IMR-90 (cell line): ENCODE measurements around the gene PRDX5. TPM values are rescaled to one million over a fixed set of nuclear protein-coding genes. Genes with fewer than 3 reads are reported as not detected.

Experiments
- ATAC-seq: fragments of 200-7000 bp; cut with Tn5 transposase; 2 replicates; pipeline ENCODE4 v1.9.1; 2020; ENCODE audit warnings: low read depth, mild to moderate bottlenecking, moderate library complexity
- BruUV-seq: library from RNA; stranded (reverse); fragments of 400-500 nt; replicated peaks from 2 replicates; lab custom pipeline; 2021; lab: Mats Ljungman, UMichigan
- CTCF ChIA-PET: fragments of 300-600 bp; formaldehyde crosslinking; extraction: SDS; loops from one replicate; lab custom pipeline; 2021; ENCODE audit warnings: antibody characterized with exemption; lab: Yijun Ruan, JAX
- POLR2A ChIA-PET: fragments of 300-600 bp; sonication (Branson Sonifier 250); formaldehyde crosslinking; loops from one replicate; lab custom pipeline; 2022; ENCODE audit warnings: antibody characterized with exemption; ENCODE audit not compliant: unreplicated experiment; lab: Charles Lee
- DNase-seq: peaks from one replicate; pipeline ENCODE4 v3.0.0; 2013
- H2AFZ ChIP-seq: replicated peaks from 2 replicates; pipeline ENCODE3; 2013; ENCODE audit warnings: low read length, mild to moderate bottlenecking; ENCODE audit not compliant: poor library complexity
- H2AK5ac ChIP-seq: 2 replicates; pipeline ENCODE4 v1.6.1; 2013; ENCODE audit warnings: low read depth, low read length, inconsistent platforms
- H2AK9ac ChIP-seq: replicated peaks from 2 replicates; pipeline ENCODE3; 2013; ENCODE audit warnings: mild to moderate bottlenecking, low read depth, low read length, moderate library complexity; ENCODE audit not compliant: poor library complexity
- H2BK120ac ChIP-seq: 2 replicates; pipeline ENCODE4 v1.6.1; 2013; ENCODE audit warnings: low read depth, low read length, inconsistent platforms
- H2BK15ac ChIP-seq: 3 replicates; pipeline ENCODE4 v1.6.1; 2013; ENCODE audit warnings: low read depth, low read length, inconsistent platforms
- H2BK20ac ChIP-seq: 2 replicates; pipeline ENCODE4 v1.6.1; 2013; ENCODE audit warnings: low read depth, mild to moderate bottlenecking, inconsistent platforms, low read length, moderate library complexity
- H2BK5ac ChIP-seq: 2 replicates; pipeline ENCODE4 v1.6.1; 2013; ENCODE audit warnings: mild to moderate bottlenecking, low read depth, low read length, inconsistent platforms; ENCODE audit not compliant: poor library complexity, severe bottlenecking
- H3K14ac ChIP-seq: replicated peaks from 2 replicates; pipeline ENCODE4 v1.6.1; 2013; ENCODE audit warnings: low read depth, low read length, inconsistent platforms
- H3K18ac ChIP-seq: 2 replicates; pipeline ENCODE4 v1.6.1; 2013; ENCODE audit warnings: low read depth, low read length, control low read depth
- H3K23ac ChIP-seq: 2 replicates; pipeline ENCODE4 v1.6.1; 2013; ENCODE audit warnings: low read depth, low read length, inconsistent platforms
- H3K27ac ChIP-seq: 2 replicates; pipeline ENCODE4 v1.5.1; 2013; ENCODE audit warnings: mild to moderate bottlenecking, control low read depth, low read length; ENCODE audit not compliant: insufficient read depth
- H3K27me3 ChIP-seq: 2 replicates; pipeline ENCODE4 v1.6.1; 2013; ENCODE audit warnings: low read length; ENCODE audit not compliant: control insufficient read depth, insufficient read depth
- H3K36me3 ChIP-seq: 2 replicates; pipeline ENCODE4 v1.6.1; 2013; ENCODE audit warnings: low read length, mixed read lengths; ENCODE audit not compliant: control insufficient read depth, insufficient read depth
- H3K4ac ChIP-seq: 2 replicates; pipeline ENCODE4 v1.6.1; 2013; ENCODE audit warnings: low read depth, low read length, inconsistent platforms
- H3K4me1 ChIP-seq: 2 replicates; pipeline ENCODE4 v1.6.1; 2013; ENCODE audit warnings: low read length, mixed read lengths; ENCODE audit not compliant: control insufficient read depth, insufficient read depth
- H3K4me2 ChIP-seq: 2 replicates; pipeline ENCODE4 v1.6.1; 2013; ENCODE audit warnings: low read depth, mild to moderate bottlenecking, control low read depth, low read length, moderate library complexity
- H3K4me3 ChIP-seq: 2 replicates; pipeline ENCODE4 v1.5.1; 2013; ENCODE audit warnings: low read depth, mild to moderate bottlenecking, control low read depth, low read length, moderate library complexity; ENCODE audit not compliant: insufficient read depth
- H3K56ac ChIP-seq: 2 replicates; pipeline ENCODE4 v1.6.1; 2013; ENCODE audit warnings: low read length, inconsistent platforms; ENCODE audit not compliant: insufficient read depth; ENCODE audit errors: extremely low read depth
- H3K79me1 ChIP-seq, 2 experiments: 2 replicates each; pipeline ENCODE4 v1.6.1; 2013; ENCODE audit warnings: low read length in 2 of 2, inconsistent platforms in 1 of 2, low read depth in 1 of 2
- H3K9ac ChIP-seq: 2 replicates; pipeline ENCODE4 v1.6.1; 2013; ENCODE audit warnings: low read depth, low read length, control low read depth
- H3K9me1 ChIP-seq: 2 replicates; pipeline ENCODE4 v1.6.1; 2013; ENCODE audit warnings: low read length, inconsistent platforms; ENCODE audit not compliant: insufficient read depth
- H3K9me3 ChIP-seq: 2 replicates; pipeline ENCODE4 v1.6.1; 2013; ENCODE audit warnings: low read length; ENCODE audit not compliant: control insufficient read depth, insufficient read depth
- H4K20me1 ChIP-seq: 2 replicates; pipeline ENCODE4 v1.6.1; 2013; ENCODE audit warnings: low read length, inconsistent platforms; ENCODE audit not compliant: insufficient read depth
- H4K5ac ChIP-seq: 2 replicates; pipeline ENCODE4 v1.6.1; 2013; ENCODE audit warnings: mild to moderate bottlenecking, low read depth, low read length, control low read depth
- H4K8ac ChIP-seq, 2 experiments: 2 replicates each; pipeline ENCODE4 v1.6.1; 2013; ENCODE audit warnings: low read depth in 2 of 2, low read length in 2 of 2, control low read depth in 1 of 2, inconsistent platforms in 1 of 2
- H4K91ac ChIP-seq: 2 replicates; pipeline ENCODE4 v1.6.1; 2013; ENCODE audit warnings: low read depth, low read length, inconsistent platforms; ENCODE audit not compliant: insufficient read depth
- MXI1 ChIP-seq: IDR thresholded peaks from 2 replicates; pipeline ENCODE4 v1.6.1; 2012; ENCODE audit warnings: low read depth, mild to moderate bottlenecking, low read length, moderate library complexity, borderline replicate concordance
- RFX5 ChIP-seq: IDR thresholded peaks from 2 replicates; pipeline ENCODE4 v1.8.0; 2012; ENCODE audit warnings: low read depth, mild to moderate bottlenecking, low read length, moderate library complexity
- WGBS, 2 experiments: methylation state at CpG; one replicate each; pipeline versions ENCODE4 v1.1.5 to v1.1.7; 2013; ENCODE audit warnings: missing lambda C conversion rate in 2 of 2; ENCODE audit not compliant: insufficient read length in 1 of 2; ENCODE audit errors: extremely low coverage in 2 of 2; 5-methylcytosine and 5-hydroxymethylcytosine counted together
- dilution Hi-C: fragments of 300-500 bp; cut with HindIII; formaldehyde crosslinking; loops from one replicate; pipeline ENCODE4 v1.14.3; 2018; ENCODE audit warnings: low sequenced_read_pairs; ENCODE audit not compliant: unreplicated experiment
- in situ Hi-C: fragments of 300-500 bp; cut with MboI; formaldehyde crosslinking; loops from 3 replicates; pipeline ENCODE4 v1.14.3; 2019; ENCODE audit warnings: low sequenced_read_pairs, inconsistent platforms, mixed read lengths
- intact Hi-C: fragments of 100-400 bp; cut with micrococcal nuclease; formaldehyde crosslinking; loops from 2 replicates; pipeline ENCODE4 v1.10.0; 2022
- polyA plus RNA-seq, 3 experiments: library from polyadenylated mRNA; depleted of rRNA; stranded (reverse); fragments of >200 nt; gene quantifications; 2 replicates each; pipeline ENCODE4 v1.2.3, GENCODE V29; 2012; ENCODE audit warnings: low replicate concordance in 1 of 3
- total RNA-seq: library from RNA; depleted of rRNA; stranded (reverse); fragments of >200 nt; gene quantifications from 2 replicates; pipeline ENCODE4 v1.2.3, GENCODE V29; 2012
- TF ChIP-seq, protein P1 (sequence below): conservative IDR thresholded peaks from 2 replicates; pipeline ENCODE4 v1.5.1; 2012; ENCODE audit warnings: mild to moderate bottlenecking, low read depth, low read length, improper control_type of control experiment
- TF ChIP-seq, protein P2 (sequence below): fragments of 150-350 bp; IDR thresholded peaks from 2 replicates; pipeline ENCODE4 v1.6.1; 2016; ENCODE audit warnings: low read depth, mild to moderate bottlenecking, low read length, moderate library complexity, borderline replicate concordance

PRDX5 gene
- total and polyA plus RNA-seq, 2 of the 4 experiments (the other 2 are of a cell fraction): 120 to 292 TPM

DNA sequence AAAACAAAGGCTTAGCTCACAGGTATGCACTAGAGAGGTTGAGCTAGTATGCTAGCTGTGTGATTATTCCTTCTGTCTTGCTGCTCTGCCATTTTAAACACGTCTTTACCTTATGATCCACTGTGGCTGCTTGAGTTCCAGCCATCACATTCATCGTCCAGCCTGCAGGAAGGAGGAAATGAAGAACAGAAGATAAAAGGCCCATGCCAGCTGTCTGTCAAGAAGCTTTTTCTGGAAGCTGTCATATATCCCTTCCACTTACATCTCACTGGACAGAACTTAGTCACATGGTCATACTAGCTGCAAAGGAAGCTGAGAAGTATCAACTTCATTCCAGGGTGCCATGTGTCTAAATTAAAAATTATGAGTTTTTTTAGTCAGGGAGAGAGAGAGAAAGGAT, 9.5 kb downstream of the PRDX5 start:
- no CpG with 5 or more reads among the region's 2 CpGs for WGBS, 2 experiments

More for the DNA sequence above, 9.5 kb downstream of the PRDX5 start:
- H4K8ac ChIP-seq: no peak overlapping the region
- intact Hi-C loops (no loop called here), in situ Hi-C loops (no loop called here), dilution Hi-C loops (no loop called here)
- H3K23ac ChIP-seq: no peak overlapping the region
- no peak for DNase-seq
- no peak overlapping the region for H2AK9ac ChIP-seq
- H3K36me3 ChIP-seq: peaks cover 8% of the 10 kb centered on the region; the same call in 1 of the 2 replicates
- ChIA-PET POLR2A (no interaction called here), CTCF (no interaction called here)
- H2BK5ac ChIP-seq: no peak overlapping the region
- H2AK5ac ChIP-seq: no peak overlapping the region
- 0 out of 2 replicates have a peak, but pooled peaks cover 2% of the 10 kb centered on the region for H3K9me3 ChIP-seq
- peaks cover 11% of the 10 kb centered on the region for H3K4me1 ChIP-seq
- no peak overlapping the region for H3K27ac ChIP-seq
- no peak overlapping the region for H2BK15ac ChIP-seq
- no peak overlapping the region for H3K56ac ChIP-seq
- no peak overlapping the region for H3K4me2 ChIP-seq
- H2BK120ac ChIP-seq: no peak overlapping the region
- H3K14ac ChIP-seq: no peak overlapping the region
- no peaks in the 10 kb centered on the region for H3K79me1 ChIP-seq
- no peak overlapping the region for H4K5ac ChIP-seq
- H2AFZ ChIP-seq: no peak overlapping the region
- no peak overlapping the region for H3K4me3 ChIP-seq
- no peaks in the 10 kb centered on the region for H4K20me1 ChIP-seq
- H3K9ac ChIP-seq: no peak overlapping the region
- H3K4ac ChIP-seq: no peak overlapping the region
- no TSS peak for BruUV-seq
- TF ChIP-seq MXI1 (no peak), RFX5 (no peak)
- TF ChIP-seq, protein P1, sequence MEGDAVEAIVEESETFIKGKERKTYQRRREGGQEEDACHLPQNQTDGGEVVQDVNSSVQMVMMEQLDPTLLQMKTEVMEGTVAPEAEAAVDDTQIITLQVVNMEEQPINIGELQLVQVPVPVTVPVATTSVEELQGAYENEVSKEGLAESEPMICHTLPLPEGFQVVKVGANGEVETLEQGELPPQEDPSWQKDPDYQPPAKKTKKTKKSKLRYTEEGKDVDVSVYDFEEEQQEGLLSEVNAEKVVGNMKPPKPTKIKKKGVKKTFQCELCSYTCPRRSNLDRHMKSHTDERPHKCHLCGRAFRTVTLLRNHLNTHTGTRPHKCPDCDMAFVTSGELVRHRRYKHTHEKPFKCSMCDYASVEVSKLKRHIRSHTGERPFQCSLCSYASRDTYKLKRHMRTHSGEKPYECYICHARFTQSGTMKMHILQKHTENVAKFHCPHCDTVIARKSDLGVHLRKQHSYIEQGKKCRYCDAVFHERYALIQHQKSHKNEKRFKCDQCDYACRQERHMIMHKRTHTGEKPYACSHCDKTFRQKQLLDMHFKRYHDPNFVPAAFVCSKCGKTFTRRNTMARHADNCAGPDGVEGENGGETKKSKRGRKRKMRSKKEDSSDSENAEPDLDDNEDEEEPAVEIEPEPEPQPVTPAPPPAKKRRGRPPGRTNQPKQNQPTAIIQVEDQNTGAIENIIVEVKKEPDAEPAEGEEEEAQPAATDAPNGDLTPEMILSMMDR: no peak
- TF ChIP-seq, protein P2, sequence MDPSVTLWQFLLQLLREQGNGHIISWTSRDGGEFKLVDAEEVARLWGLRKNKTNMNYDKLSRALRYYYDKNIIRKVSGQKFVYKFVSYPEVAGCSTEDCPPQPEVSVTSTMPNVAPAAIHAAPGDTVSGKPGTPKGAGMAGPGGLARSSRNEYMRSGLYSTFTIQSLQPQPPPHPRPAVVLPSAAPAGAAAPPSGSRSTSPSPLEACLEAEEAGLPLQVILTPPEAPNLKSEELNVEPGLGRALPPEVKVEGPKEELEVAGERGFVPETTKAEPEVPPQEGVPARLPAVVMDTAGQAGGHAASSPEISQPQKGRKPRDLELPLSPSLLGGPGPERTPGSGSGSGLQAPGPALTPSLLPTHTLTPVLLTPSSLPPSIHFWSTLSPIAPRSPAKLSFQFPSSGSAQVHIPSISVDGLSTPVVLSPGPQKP: no peak
- H2BK20ac ChIP-seq: no peak overlapping the region
- H3K9me1 ChIP-seq: peaks cover 8% of the 10 kb centered on the region
- H3K18ac ChIP-seq: no peak overlapping the region
- no peak for ATAC-seq
- H3K27me3 ChIP-seq: no peaks in the 10 kb centered on the region; the same call in 1 of the 2 replicates
- H4K91ac ChIP-seq: no peak overlapping the region
